Measurements from ENCODE around the gene MT1G.
"Not testable (repeated sequence)": the region's sequence is repeated elsewhere in the genome, so short reads cannot be mapped to it uniquely, and the experiment has no call there.

Gene MT1G

DNA sequence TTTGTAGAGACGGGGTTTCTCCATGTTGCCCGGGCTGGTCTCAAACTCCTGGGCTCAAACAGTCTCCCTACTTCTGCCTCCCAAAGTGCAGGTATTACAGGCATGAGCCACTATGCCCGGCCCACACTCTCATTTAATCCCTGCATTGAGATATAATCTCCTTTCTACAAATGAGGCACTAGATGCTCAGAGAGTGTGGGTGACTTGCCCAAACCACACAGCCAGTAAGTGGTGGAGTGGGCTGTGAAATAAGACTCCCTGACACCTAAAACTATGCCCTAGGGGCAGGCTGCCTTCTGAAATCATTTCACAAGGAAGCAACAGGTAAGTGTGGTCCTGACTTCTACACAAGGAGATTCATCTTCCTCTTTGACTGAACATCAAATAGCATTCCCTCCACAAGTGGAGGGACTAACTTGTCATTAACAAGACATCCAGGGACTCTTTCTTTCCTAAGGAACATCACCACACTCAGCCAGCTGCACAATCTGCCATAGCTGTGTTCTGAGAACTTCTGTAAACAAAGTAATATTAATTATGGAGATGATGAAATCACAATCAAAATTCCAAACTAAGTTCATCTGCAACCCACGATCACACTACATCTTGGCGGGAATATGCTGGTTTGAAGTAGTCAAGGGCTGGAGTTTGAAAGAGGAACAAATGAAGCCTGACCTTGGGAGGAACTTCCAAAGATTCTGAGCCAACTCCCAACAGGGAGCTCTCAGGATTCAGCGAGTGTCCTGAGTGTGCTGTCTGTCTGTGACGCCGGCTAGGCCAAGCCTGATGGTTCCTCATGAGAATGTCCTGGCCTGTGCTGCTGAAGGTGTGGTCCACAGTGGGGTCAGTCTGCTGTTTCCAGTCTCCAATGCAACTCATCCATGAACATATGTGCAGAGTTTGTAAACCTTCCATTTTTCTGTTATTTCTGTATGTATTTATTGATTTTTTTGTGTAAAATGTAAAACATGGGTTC lies 2.3 kb downstream of the MT1G start:
- not testable (repeated sequence) for DNase-seq (ENCODE audit: low spot score)

DNA sequence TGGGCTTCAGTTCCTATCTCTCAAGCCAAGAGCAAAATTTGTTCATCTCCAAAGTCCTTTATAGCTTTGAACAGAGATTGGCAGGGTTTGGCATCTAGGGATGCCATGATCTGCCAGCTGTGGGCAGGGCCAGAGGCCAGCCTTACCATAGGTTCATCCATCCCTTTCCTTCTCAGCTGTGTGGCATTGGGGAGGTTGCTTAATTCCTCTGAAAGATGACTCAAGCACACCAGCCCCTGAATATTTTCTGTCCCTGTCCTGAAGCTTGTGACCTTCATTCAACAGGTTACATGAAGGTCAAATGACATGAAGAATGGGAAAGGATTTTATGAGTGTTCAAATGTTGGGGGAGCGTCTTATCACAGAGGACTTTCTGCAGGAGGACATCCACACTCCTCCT lies 3.4 kb downstream of the MT1G start:
- DNase-seq (ENCODE audit: low spot score) = no peak

DNA sequence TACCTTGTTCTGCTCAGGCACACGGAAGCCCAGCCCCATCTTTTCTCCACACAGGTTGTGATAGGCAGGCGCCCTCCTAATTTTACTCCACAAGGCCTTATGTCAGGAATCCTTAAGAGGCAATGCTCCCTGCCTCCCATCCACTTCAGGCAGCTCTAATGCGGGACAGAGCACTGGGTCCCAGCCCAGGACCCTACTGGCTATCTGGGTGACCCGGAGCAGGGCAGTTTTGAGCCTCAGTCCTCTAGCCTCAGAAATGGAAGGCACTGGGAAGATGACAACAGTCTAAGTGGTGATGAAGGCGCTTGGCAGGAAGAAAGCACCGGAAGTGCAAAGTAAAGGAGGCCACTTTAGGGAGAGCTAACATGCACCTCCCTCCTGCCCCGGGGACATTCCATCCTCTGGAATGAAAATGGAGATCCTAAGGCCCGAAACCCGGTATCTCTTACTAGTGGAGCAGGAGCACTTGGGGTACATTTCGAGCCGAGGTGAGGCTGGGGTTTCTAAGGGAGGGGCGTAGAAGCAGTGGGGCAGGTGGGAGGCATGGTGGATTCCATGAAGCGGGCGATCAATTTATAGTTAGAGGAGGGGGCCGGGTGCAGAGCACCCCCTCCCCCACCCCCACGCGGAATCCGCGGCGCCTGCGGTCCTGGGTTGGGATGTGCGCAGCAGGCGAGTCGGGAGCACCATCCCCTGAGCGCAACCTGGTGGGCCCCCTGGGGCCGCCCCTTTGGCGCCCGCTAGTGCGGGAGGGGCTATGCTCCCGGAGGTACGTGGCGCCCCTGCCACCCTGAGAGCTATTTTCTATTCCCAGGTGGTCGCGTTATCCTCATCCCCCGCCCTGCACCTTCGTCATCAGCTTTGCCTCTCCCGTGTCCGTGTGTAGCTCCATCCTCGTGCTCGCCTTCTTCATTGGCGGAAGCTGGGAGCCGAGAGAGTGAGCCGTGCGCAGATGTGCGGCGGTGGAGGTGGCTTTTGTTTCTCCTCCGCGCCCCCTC lies 5.2 kb downstream of the MT1G start:
- DNase-seq (ENCODE audit: low spot score) = no peak

DNA sequence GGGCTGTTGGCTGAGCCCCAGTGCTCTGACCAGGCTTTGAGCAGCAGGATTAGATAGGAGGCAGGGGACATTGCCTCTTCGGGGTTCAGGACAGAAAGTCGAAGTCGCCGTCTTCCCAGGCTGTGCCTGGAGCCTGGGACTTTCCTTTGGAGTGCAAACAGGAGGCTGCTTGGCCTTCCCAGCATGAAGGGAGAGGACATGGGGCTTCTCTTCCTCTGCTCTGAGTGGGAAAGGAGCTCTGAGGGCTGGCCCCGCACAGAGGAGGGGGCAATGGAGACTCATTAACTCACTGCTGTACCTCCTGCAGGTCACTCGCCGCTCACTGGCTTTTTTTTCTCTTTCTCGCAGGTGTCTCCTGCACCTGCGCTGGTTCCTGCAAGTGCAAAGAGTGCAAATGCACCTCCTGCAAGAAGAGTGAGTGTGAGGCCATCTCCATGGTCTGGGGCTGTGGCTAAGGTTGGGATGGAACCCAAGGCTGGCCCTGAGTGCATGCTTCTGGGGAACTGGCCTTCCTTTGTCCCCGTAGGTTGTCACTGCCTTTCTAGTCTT lies 9.5 kb downstream of the MT1G start:
- DNase-seq (ENCODE audit: low spot score) = no peak

DNA sequence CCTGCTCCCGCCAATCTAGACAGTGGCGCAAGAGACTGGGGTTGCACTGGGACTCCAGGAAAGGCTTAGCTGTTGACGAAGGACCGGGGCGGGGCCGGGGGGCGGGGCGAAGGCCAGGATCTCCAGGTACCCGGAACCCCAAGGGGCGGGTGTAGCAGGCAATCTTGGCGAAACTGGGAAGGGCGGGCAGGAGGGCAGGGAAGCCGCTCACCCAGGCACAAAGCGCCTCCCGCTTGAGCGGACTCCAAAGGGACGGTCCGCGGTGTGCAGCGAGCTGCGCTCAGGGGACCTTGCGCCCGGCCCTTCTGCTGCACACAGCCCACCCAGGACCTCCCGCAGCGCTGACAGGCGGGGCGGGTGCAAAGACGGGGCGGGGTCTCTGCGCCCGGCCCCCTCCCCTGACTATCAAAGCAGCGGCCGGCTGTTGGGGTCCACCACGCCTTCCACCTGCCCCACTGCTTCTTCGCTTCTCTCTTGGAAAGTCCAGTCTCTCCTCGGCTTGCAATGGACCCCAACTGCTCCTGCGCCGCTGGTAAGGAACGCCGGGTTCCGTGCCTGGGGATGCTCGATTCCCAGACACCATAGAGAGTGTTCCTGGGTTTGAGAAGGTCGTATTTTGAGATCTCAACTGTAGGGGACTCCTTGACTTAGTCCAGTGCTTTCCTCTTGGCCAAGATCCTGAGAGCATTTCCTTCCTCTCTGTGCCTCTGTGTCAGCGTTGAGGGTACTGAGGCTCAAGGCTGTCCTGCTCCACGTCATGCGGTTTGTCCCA lies 10.1 kb downstream of the MT1G start, which contains the start of gene MT1F:
TSS of gene MT1F (plus strand) at position 405 of the 772 bp plus-strand sequence. CDS start at position 505, 100 bp downstream.
- DNase-seq (ENCODE audit: low spot score) = peak; percentile 89

DNA sequence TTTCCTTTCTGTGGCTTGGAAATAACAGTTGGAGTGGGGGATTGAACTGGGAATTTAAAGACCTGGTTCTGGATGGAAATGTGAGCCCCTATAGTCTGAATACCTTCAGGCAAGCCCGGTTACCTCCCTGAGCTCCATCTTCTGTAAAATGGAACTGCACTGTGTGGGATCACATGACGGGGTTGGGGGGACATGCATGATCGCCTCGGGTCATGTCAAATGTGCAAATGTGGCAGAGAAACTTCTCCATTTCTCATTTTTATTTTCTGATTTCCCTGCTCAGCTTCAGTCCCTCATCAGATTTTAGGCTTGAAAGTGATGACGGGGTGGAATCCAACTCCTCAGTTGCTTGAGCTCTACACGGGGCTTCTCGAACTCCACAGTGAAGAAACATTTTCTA lies 14.6 kb downstream of the MT1G start:
- DNase-seq (ENCODE audit: low spot score) = no peak

DNA sequence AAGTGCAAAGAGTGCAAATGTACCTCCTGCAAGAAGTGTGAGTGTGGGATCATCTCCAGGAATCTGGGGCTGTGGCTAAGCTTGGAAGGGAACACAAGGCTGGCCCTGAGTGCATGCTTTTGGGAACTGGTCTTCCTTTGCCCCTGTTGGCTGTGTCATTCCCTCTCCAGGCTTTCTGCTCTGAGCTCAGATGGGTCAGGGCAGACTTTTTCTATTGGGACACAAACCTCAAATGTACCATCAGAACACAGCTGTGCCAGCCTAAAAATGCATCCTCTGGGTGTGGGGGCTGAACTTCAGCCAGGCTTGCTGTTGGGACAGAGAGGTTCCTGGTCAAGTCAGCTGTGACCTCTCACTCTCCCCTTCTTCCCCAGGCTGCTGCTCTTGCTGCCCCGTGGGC lies 15.3 kb downstream of the MT1G start:
- DNase-seq (ENCODE audit: low spot score) = no peak

DNA sequence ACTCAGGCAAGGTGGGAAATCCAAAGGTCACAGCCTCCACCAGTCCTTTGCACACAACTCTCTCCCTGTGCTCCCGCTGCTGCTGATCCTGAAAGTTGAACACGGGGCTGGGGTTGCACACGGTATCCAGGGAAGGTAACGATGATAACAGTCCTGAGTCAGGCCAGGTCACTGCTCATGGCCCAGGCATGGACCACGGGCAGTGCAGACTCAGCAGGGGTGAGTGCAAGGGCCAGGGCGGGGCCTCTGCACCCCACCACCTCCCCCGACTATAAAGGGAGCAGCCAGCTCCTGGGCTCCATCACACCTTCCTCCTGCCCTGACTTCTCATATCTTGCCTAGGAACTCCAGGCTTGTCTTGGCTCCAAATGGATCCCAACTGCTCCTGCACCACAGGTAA lies 16.3 kb downstream of the MT1G start, which contains the start of gene MT1B:
TSS of gene MT1B (plus strand) at position 301 of the 400 bp plus-strand sequence. CDS start at position 369, 68 bp downstream.
- DNase-seq (ENCODE audit: low spot score) = no peak

DNA sequence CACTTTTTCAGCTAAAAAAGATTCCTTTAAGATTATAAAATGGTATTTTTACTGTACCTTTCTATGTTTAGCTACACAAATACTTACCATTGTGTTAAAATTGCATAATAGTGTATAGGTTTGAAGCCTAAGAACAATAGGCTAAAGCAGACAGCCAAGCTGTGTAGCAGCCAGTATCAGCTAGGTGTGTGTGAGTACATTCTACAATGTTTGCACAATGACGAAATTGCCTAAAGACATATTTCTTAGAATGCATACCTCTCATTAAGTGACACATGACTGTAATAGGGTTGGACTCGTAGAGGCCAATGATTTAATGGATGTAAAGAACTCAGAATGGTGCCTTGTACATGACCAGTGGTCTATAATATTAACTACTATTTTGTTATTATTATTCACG lies 18.0 kb downstream of the MT1G start:
- DNase-seq (ENCODE audit: low spot score) = no peak

DNA sequence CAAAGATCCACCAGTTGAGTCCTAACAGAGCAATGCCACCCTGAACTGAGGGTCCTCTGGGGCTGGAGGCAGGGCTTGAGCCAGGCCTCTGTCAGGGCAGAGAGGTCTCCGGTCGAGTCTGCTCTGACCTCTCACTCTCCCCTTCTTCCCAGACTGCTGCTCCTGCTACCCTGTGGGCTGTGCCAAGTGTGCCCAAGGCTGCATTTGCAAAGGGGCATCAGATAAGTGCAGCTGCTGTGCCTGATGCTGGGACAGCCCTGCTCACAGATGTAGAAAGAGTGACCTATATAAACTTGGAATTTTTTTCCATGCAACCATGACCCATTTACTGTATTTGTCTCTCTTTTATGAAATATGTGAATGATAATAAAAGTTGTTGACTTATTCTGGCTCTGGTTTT lies 18.6 kb downstream of the MT1G start:
- no peak for DNase-seq (ENCODE audit: low spot score)

DNA sequence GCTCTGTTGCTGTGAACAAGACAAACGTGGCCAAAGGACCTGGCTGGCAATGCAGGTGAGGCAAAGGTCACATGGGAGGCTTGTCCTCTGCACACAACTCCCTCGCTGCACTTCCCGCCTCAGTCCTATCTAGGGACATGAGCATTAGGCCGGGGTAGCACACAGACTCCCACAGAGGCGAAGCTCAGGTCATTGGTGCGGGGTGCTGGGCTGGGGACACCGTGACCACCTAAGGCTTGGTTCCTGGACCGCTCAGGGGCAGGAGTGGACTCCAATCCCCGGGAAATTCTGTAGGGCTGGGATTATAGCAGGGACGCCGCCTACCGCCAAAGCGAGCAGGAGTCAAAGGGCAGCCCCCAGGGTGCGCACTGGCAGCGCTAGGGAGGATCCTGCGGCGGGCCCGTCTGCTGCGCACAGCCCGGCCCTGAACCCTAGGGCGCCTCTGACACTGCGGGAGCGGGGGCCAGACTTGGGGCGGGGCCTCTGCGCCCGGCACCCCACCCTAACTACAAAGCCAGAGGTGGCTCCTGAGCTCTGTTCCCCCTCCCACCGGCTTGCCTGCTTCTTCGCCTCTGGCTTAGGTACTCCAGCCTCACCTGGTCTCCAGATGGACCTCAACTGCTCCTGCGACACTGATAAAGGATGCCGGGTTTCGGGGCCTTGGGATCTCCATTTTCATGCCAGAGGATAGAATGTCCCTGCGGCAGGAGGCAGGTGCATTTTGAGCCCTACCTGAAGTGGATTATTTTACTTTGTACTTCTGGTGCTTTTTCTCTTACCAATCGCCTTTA lies 20.0 kb downstream of the MT1G start:
- no peak for DNase-seq (ENCODE audit: low spot score)

DNA sequence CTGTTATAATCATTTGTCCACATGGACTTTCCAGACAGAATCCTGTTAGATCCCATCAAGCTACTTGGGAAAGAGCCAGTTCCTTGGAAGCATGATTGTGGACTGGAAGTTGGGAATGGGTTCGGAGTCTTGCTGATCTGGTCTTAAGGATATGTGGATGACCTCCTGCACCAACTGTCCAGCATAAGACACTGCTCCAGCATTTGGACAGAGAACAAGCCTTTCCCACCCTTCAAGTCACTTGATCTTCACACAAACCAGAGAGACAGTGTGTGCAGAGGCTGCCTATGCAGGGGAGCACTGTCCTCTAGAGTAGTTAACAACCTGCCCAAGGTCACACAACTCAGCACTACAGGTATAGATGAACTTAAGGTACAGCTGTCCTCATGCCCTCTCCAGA lies 22.0 kb downstream of the MT1G start:
- DNase-seq (ENCODE audit: low spot score) = no peak

DNA sequence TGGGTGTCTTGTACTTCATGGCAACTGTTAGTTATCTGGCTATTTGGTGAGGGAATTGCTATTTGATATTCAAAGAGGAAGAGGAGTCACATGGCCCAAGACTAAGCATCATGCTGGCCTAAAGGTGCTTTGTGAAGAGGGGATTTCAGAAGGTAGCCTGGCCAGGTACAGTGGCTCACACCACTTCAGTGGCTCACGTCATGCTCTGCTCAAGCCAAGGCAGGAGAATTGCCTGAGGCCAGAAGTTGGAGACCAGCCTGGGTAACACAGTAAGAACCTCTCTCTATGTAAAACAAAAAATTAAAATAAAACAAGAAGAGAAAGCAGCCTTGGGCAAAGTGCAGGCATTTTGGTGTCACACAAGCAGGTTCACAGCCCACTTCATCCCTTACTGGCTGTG lies 22.6 kb downstream of the MT1G start:
- DNase-seq (ENCODE audit: low spot score) = no peak

DNA sequence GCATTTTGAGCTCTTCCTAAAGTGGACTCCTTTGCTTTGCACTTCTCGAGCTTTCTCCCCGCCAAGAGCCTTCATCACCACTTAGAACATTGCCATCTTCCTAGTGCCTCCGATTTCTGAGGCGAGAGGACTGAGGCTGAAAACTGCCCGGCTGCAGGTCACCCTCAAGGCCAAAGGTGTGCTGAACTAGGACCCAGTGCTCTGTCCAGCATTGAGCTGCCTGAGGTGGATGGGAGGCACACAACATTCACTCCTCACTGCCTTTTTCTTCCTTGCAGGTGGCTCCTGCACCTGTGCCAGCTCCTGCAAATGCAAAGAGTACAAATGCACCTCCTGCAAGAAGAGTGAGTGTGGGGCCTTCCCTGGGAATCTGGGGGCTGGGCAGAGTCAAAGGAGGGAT lies 24.0 kb downstream of the MT1G start:
- no peak for DNase-seq (ENCODE audit: low spot score)

DNA sequence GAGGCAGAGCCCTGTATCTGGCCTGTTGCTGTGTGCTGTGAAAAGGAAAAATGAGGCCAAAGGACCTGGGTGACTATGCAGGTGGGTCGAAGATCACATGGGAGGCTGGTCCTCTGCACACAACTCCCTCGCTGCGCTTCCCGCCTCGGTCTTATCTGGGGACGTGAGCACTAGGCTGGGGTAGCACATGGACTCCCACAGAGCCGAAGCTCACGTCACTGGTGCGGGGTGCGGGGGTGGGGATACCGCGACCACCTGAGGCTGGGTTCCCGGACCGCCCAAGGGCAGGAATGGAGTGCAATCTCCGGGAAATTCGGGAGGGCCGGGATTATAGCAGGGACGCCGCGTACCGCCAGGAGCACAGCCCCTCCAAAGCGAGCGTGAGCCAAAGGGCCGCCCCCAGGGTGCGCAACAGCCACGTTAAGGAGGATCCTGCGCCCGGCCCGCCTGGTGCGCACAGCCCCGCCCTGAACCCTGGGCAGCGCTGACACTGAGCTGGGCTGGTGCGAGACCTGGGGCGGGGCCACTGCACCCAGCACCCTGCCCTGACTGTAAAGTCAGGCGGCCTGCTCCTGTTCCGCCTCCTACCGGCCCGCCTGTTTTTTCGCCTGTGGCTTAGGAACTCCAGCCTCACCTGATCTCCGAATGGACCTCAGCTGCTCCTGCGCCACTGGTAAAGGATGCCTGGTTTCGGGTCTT lies 24.6 kb downstream of the MT1G start:
- DNase-seq (ENCODE audit: low spot score) = peak; percentile 83

DNA sequence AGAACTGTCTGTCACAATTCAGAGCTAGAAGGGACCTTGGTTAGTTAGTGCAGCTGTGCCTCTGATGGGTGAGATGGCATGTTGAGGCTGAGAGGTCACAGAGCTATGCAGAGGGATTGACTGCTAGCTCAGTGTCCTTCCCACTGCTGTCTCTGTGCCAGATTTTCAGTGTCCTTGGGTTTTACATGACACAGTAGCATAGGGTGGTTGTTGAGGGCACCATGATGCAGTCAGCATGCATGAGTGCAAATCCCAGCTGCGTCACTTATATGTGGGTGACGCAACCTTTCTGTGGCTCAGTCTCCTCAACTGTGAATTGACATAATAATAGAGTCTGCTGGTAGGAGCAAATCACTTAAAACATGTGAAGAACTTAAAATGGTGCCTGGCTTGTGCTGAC lies 26.7 kb downstream of the MT1G start:
- DNase-seq (ENCODE audit: low spot score) = no peak

DNA sequence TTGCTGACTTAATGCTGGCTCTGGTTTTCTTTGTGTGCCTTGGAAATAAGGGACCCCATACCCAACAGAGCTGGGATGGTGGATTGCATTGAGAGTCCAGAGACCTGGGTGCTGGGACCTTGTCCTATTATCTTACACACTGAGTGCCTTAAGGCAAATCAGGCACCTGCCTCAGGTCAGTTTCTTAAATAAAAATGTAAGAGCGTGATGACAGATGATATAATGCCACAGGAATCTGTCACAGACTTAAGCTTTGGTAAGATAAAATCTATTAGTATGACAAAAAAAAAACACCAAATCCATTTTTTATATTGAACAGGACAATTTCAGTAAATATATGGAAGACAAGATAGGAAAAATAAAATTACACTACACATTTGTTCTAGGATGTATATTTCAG lies 27.8 kb downstream of the MT1G start:
- no peak for DNase-seq (ENCODE audit: low spot score)

DNA sequence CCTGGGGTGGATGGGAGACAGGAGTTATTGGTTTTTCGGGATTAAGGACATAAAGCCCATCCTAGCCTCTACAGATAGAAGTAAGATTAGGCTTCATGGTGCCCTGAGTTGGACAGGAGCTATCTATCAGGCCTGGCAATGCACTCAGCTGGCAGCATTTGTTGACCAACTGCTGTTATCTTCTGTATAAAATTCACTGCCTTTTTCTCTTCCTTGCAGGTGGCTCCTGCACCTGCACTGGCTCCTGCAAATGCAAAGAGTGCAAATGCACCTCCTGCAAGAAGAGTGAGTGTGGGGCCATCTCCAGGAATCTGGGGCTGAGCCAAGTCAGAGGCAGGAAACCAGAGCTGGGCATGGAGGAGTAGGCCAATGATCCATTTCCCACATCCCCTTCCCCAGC lies 28.8 kb downstream of the MT1G start:
- DNase-seq (ENCODE audit: low spot score) = no peak

DNA sequence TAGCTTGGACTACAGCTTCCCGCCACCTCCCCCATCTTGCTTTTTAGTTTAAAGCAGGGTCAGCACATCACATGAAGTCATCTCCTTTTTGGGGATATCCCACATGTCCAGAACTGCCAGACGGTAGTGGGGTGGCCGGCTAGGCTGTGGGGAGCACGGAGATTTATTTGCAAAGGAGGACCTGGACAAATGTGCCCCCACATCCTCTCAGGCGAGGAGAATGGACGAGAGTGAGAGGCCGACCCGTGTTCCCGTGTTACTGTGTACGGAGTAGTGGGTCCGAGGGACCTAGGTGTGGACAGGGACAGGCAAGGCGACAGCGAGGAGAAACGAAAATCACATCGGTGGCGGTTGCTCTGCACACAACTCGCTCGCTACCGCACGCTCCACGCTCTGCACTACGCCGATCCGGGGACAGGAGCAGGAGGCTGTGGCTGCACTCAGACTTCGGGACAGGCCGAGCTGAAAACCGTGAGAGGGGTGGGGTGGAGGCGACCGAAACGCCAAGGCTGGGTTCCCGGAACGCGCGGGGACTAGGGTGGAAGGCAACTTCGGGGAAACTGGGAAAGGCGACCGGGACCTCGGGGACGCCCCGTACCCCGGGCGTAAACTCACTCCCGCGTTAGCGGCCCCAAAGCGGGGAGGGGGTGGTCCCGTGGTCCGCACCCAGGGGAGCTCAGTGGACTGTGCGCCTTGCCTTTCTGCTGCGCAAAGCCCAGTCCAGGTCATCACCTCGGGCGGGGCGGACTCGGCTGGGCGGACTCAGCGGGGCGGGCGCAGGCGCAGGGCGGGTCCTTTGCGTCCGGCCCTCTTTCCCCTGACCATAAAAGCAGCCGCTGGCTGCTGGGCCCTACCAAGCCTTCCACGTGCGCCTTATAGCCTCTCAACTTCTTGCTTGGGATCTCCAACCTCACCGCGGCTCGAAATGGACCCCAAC lies 29.8 kb downstream of the MT1G start, which contains the start of gene MT1A:
TSS of gene MT1A (plus strand) at position 853 of the 937 bp plus-strand sequence. CDS start at position 926, 73 bp downstream.
- peak; percentile 46 for DNase-seq (ENCODE audit: low spot score)
